ENCODE measurements around the gene FLT3LG.

DNA sequence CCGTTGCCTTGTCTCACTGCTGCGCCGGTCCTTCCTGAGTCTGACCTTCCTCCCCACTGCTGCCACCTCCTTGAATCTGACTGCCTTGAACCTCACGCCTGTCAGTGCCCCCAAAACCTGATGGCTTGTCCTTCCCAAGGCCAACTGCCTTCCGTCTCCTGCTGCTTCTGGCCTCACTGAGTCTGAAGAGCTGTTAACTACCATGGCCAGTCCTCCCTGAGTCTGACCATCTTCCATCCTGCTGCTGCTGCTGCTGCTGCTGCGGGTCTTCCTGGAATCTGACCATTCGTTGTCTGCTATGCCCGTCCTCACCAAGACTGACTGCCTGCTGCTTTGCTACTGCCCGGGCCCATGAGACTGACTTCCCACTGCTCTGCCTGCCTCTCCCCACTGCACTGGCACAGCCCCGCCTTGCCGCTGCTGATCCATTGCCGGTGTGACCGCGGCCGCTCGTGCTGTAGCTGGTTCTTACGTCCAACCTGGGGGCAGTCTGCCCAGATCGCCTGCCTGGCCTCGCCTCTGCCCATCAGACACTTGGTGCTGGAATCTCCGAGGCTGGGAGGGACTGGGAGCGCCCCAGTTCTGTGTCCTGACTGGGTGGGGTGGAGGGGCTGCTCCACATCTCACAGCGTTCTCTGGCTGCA, 50.9 kb downstream of the FLT3LG start:
- no peak for TF ChIP-seq HDGF (IDR thresholded peaks at IDR 0.05; ENCODE audit: borderline replicate concordance)
- no peak for TF ChIP-seq TARDBP (IDR thresholded peaks at IDR 0.05)
- no peak for TF ChIP-seq CTBP1 (IDR thresholded peaks at IDR 0.05; ENCODE audit: borderline replicate concordance)
- no peak for TF ChIP-seq FOXA1 (IDR thresholded peaks at IDR 0.05)
- TF ChIP-seq ZNF384 (IDR thresholded peaks at IDR 0.05) = no peak
- no peak for TF ChIP-seq BHLHE40 (IDR thresholded peaks at IDR 0.05; ENCODE audit: borderline replicate concordance)

All from HEK293T (cell line).